ENCODE measurements around the gene PPIF.

The PPIF gene

GRCh38 chr10:79367426-79368189 is 20.3 kb downstream of the PPIF start:
- H3K4me3 ChIP-seq (ENCODE audit: low read depth in 1 of 2, low read length in 1 of 2), result no peak overlapping the region
- TF ChIP-seq, protein P1, sequence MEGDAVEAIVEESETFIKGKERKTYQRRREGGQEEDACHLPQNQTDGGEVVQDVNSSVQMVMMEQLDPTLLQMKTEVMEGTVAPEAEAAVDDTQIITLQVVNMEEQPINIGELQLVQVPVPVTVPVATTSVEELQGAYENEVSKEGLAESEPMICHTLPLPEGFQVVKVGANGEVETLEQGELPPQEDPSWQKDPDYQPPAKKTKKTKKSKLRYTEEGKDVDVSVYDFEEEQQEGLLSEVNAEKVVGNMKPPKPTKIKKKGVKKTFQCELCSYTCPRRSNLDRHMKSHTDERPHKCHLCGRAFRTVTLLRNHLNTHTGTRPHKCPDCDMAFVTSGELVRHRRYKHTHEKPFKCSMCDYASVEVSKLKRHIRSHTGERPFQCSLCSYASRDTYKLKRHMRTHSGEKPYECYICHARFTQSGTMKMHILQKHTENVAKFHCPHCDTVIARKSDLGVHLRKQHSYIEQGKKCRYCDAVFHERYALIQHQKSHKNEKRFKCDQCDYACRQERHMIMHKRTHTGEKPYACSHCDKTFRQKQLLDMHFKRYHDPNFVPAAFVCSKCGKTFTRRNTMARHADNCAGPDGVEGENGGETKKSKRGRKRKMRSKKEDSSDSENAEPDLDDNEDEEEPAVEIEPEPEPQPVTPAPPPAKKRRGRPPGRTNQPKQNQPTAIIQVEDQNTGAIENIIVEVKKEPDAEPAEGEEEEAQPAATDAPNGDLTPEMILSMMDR (IDR thresholded peaks at IDR 0.05), result no peak

DNA sequence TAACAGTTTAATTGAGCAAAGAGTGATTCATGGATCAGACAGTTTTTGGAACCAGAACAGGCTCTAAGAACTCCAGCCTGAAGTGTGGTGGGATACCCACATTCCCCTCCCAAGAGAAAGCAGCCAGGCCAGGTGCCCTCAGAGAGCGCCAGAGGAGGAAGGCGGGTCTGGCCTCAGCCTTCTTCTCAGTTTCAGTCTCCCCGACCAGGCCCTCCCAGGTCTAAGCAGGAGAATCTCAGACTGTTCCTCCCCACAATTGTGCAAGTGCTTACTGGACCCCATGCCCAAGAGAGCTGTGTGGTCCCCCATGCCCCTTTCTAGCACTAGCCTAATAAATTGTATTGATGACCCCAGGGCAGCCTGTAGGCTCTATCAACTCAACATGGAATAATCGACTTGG is 25.6 kb downstream of the PPIF start:
- Histone ChIP-seq H3K36me3 (no peaks in the 10 kb centered on the region), H3K27ac (no peak overlapping the region), H3K4me3 (ENCODE audit: low read depth in 1 of 2, low read length in 1 of 2) (no peak overlapping the region), H3K27me3 (no peaks in the 10 kb centered on the region), H3K4me1 (ENCODE audit: control insufficient read depth in 1 of 2, insufficient read depth in 1 of 2, low read depth in 1 of 2, low read length in 1 of 2) (peaks cover 0 to 5% of the 10 kb centered on the region in 2 experiments), H3K9me3 (no peaks in the 10 kb centered on the region)
- TF ChIP-seq, protein P1 (IDR thresholded peaks at IDR 0.05), result no peak

More at GRCh38 chr10:79367426-79368189, 20.3 kb downstream of the PPIF start:
- Histone ChIP-seq H3K27me3 (no peaks in the 10 kb centered on the region), H3K36me3 (no peaks in the 10 kb centered on the region), H3K27ac (no peak overlapping the region), H3K9me3 (no peaks in the 10 kb centered on the region), H3K4me1 (ENCODE audit: control insufficient read depth in 1 of 2, insufficient read depth in 1 of 2, low read depth in 1 of 2, low read length in 1 of 2) (no peaks in the 10 kb centered on the region)

- H3K36me3 ChIP-seq, result no peaks in the 10 kb centered on the region
- no peak overlapping the region for H3K27ac ChIP-seq
- no peaks in the 10 kb centered on the region for H3K9me3 ChIP-seq
- H3K4me3 ChIP-seq (ENCODE audit: low read depth in 1 of 2, low read length in 1 of 2), result no peak overlapping the region
- peaks cover 0 to 5% of the 10 kb centered on the region in 2 experiments for H3K4me1 ChIP-seq (ENCODE audit: control insufficient read depth in 1 of 2, insufficient read depth in 1 of 2, low read depth in 1 of 2, low read length in 1 of 2)
- TF ChIP-seq, protein P1 (IDR thresholded peaks at IDR 0.05), result peak; percentile 97
- H3K27me3 ChIP-seq, result no peaks in the 10 kb centered on the region
Observed at GRCh38 chr10:79374312-79375191, 27.3 kb downstream of the PPIF start.

- no peak overlapping the region for H3K27ac ChIP-seq
- peaks cover 3% of the 10 kb centered on the region for H3K27me3 ChIP-seq
- no peak overlapping the region for H3K4me3 ChIP-seq (ENCODE audit: low read depth in 1 of 2, low read length in 1 of 2)
- H3K4me1 ChIP-seq (ENCODE audit: control insufficient read depth in 1 of 2, insufficient read depth in 1 of 2, low read depth in 1 of 2, low read length in 1 of 2), result peaks cover 0 to 5% of the 10 kb centered on the region in 2 experiments
- H3K9me3 ChIP-seq, result no peaks in the 10 kb centered on the region
- TF ChIP-seq, protein P1 (IDR thresholded peaks at IDR 0.05), result no peak
- H3K36me3 ChIP-seq, result no peaks in the 10 kb centered on the region
Observed at GRCh38 chr10:79375321-79376077, 28.2 kb downstream of the PPIF start.

GRCh38 chr10:79376078-79376628 is 28.9 kb downstream of the PPIF start:
- TF ChIP-seq, protein P1 (IDR thresholded peaks at IDR 0.05), result no peak
- H3K36me3 ChIP-seq, result no peaks in the 10 kb centered on the region
- peaks cover 0 to 5% of the 10 kb centered on the region in 2 experiments for H3K4me1 ChIP-seq (ENCODE audit: control insufficient read depth in 1 of 2, insufficient read depth in 1 of 2, low read depth in 1 of 2, low read length in 1 of 2)
- H3K9me3 ChIP-seq, result no peaks in the 10 kb centered on the region
- no peak overlapping the region for H3K27ac ChIP-seq
- H3K27me3 ChIP-seq, result peaks cover 3% of the 10 kb centered on the region
- H3K4me3 ChIP-seq (ENCODE audit: low read depth in 1 of 2, low read length in 1 of 2), result no peak overlapping the region

Measured in neutrophil (primary cell).